ENCODE results near the gene FURIN. TPM values are rescaled to one million over a fixed set of nuclear protein-coding genes. Genes with fewer than 3 reads are reported as not detected.

The FURIN gene
- total RNA-seq, 4 donors from 2014 or later = 34.4 to 72.5 (median 49.8) TPM

GRCh38 chr15:90862487-90862886 is 5.9 kb upstream of the FURIN start:
- TF ChIP-seq CTCF (IDR thresholded peaks at IDR 0.05; ENCODE audit: low read depth) = no peak

GRCh38 chr15:90862964-90863778 is 5.2 kb upstream of the FURIN start:
- TF ChIP-seq CTCF (IDR thresholded peaks at IDR 0.05; ENCODE audit: low read depth) = no peak

GRCh38 chr15:90863987-90864386 is 4.4 kb upstream of the FURIN start:
- TF ChIP-seq CTCF (IDR thresholded peaks at IDR 0.05; ENCODE audit: low read depth) = no peak

GRCh38 chr15:90864507-90864906 is 3.9 kb upstream of the FURIN start:
- no peak for TF ChIP-seq CTCF (IDR thresholded peaks at IDR 0.05; ENCODE audit: low read depth)

- TF ChIP-seq CTCF (IDR thresholded peaks at IDR 0.05; ENCODE audit: low read depth) = no peak
Observed at GRCh38 chr15:90865702-90866101, 2.7 kb upstream of the FURIN start.

- TF ChIP-seq CTCF (IDR thresholded peaks at IDR 0.05; ENCODE audit: low read depth) = no peak
Observed at GRCh38 chr15:90866161-90866715, 2.1 kb upstream of the FURIN start.

- TF ChIP-seq CTCF (IDR thresholded peaks at IDR 0.05; ENCODE audit: low read depth) = no peak
Observed at GRCh38 chr15:90866800-90867199, 1.6 kb upstream of the FURIN start.
